Measurements from ENCODE around the gene ADK. TPM values are rescaled to one million over a fixed set of nuclear protein-coding genes. Genes with fewer than 3 reads are reported as not detected.

The ADK gene
- total and polyA plus RNA-seq, 7 donors, result 17.8 to 32.3 (median 23.6) TPM

DNA sequence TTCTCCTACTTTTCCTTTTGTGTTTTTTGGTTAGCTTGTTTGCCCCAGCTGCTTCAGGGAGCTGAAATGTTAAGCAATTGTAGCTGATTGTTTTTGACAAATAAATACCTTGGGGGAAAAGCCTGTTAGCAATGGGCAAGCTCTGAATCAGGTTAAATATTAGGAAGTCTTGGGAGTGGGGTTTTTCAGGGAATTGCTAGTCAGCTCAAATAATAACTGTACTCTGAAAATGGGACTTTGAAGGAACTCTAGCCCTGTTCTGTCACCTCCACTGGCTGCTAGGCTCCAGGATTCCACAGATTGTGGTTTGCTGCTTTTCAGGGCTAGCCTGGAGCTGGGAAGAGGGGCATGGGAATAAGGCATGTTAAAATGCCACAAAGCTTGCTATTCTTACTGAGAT is 39.5 kb downstream of the ADK start:
- Histone ChIP-seq H3K36me3 (ENCODE audit: insufficient read depth in 1 of 2, low read depth in 1 of 2) (no peaks in the 10 kb centered on the region), H3K27ac (no peak overlapping the region), H3K4me3 (no peak overlapping the region), H3K4me1 (peaks cover 7% of the 10 kb centered on the region), H3K9me3 (no peaks in the 10 kb centered on the region), H3K27me3 (ENCODE audit: insufficient read depth in 3 of 3, low read length in 2 of 3) (no peaks in the 10 kb centered on the region)
- TF ChIP-seq, protein P1, sequence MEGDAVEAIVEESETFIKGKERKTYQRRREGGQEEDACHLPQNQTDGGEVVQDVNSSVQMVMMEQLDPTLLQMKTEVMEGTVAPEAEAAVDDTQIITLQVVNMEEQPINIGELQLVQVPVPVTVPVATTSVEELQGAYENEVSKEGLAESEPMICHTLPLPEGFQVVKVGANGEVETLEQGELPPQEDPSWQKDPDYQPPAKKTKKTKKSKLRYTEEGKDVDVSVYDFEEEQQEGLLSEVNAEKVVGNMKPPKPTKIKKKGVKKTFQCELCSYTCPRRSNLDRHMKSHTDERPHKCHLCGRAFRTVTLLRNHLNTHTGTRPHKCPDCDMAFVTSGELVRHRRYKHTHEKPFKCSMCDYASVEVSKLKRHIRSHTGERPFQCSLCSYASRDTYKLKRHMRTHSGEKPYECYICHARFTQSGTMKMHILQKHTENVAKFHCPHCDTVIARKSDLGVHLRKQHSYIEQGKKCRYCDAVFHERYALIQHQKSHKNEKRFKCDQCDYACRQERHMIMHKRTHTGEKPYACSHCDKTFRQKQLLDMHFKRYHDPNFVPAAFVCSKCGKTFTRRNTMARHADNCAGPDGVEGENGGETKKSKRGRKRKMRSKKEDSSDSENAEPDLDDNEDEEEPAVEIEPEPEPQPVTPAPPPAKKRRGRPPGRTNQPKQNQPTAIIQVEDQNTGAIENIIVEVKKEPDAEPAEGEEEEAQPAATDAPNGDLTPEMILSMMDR (IDR thresholded peaks at IDR 0.05), result no peak
- intact Hi-C loops (cut with DNase I), result no loop called here
- ATAC-seq (no peak), DNase-seq (no peak)

GRCh38 chr10:74194545-74194944 is 43.5 kb downstream of the ADK start:
- TF ChIP-seq, protein P1 (IDR thresholded peaks at IDR 0.05), result no peak
- intact Hi-C loops (cut with DNase I), result no loop called here
- no peaks in the 10 kb centered on the region for H3K9me3 ChIP-seq
- no peak overlapping the region for H3K27ac ChIP-seq
- H3K4me3 ChIP-seq, result no peak overlapping the region
- ATAC-seq (no peak), DNase-seq (no peak)
- H3K4me1 ChIP-seq, result peaks cover 17% of the 10 kb centered on the region
- H3K36me3 ChIP-seq (ENCODE audit: insufficient read depth in 1 of 2, low read depth in 1 of 2), result no peaks in the 10 kb centered on the region
- H3K27me3 ChIP-seq (ENCODE audit: insufficient read depth in 3 of 3, low read length in 2 of 3), result no peaks in the 10 kb centered on the region
- WGBS, 3 donors, result 84 to 90% (median 85%) methylated on average over 3 of the region's 3 CpGs

GRCh38 chr10:74194999-74195398 is 44.0 kb downstream of the ADK start:
- no peak for DNase-seq
- TF ChIP-seq, protein P1 (IDR thresholded peaks at IDR 0.05), result no peak
- Histone ChIP-seq H3K4me3 (no peak overlapping the region), H3K4me1 (peaks cover 14% of the 10 kb centered on the region), H3K36me3 (ENCODE audit: insufficient read depth in 1 of 2, low read depth in 1 of 2) (no peaks in the 10 kb centered on the region), H3K9me3 (no peaks in the 10 kb centered on the region), H3K27me3 (ENCODE audit: insufficient read depth in 3 of 3, low read length in 2 of 3) (no peaks in the 10 kb centered on the region), H3K27ac (no peak overlapping the region)
- 83 to 84% (median 83%) methylated on average over 3 of the region's 3 CpGs for WGBS, 3 donors
- intact Hi-C loops (cut with DNase I), result no loop called here
- no peak for ATAC-seq

- Histone ChIP-seq H3K27me3 (ENCODE audit: insufficient read depth in 3 of 3, low read length in 2 of 3) (no peaks in the 10 kb centered on the region), H3K9me3 (no peaks in the 10 kb centered on the region), H3K4me3 (no peak overlapping the region), H3K4me1 (peaks cover 10% of the 10 kb centered on the region), H3K27ac (no peak overlapping the region), H3K36me3 (ENCODE audit: insufficient read depth in 1 of 2, low read depth in 1 of 2) (peaks cover 0 to 6% of the 10 kb centered on the region in 2 donors)
- 97 to 98% (median 98%) methylated on average over 4 of the region's 4 CpGs for WGBS, 3 donors
- intact Hi-C loops (cut with DNase I), result no loop called here
- TF ChIP-seq, protein P1 (IDR thresholded peaks at IDR 0.05), result no peak
- DNase-seq (no peak), ATAC-seq (no peak)
These were observed 48.3 kb downstream of the ADK start for GRCh38 chr10:74199315-74199714.

- intact Hi-C loops (cut with DNase I), result no loop called here
- TF ChIP-seq, protein P1 (IDR thresholded peaks at IDR 0.05), result no peak
- H3K36me3 ChIP-seq (ENCODE audit: insufficient read depth in 1 of 2, low read depth in 1 of 2), result peaks cover 0 to 6% of the 10 kb centered on the region in 2 donors
- H3K4me3 ChIP-seq, result no peak overlapping the region
- ATAC-seq (no peak), DNase-seq (no peak)
- WGBS, 3 donors, result 59 to 64% (median 63%) methylated on average over 2 of the region's 2 CpGs
- peaks cover 16% of the 10 kb centered on the region for H3K4me1 ChIP-seq
- H3K27ac ChIP-seq, result no peak overlapping the region
- H3K27me3 ChIP-seq (ENCODE audit: insufficient read depth in 3 of 3, low read length in 2 of 3), result no peaks in the 10 kb centered on the region
- H3K9me3 ChIP-seq, result no peaks in the 10 kb centered on the region
These were observed 51.3 kb downstream of the ADK start for GRCh38 chr10:74202356-74202755.
